GM23338 (cell line): ENCODE results near the gene MSANTD4. TPM values are rescaled to one million over a fixed set of nuclear protein-coding genes. Genes with fewer than 3 reads are reported as not detected.

Experiments
- ATAC-seq: fragments of 200-7000 bp; cut with Tn5 transposase; 3 replicates; pipeline ENCODE4 v1.9.1; 2020
- DNase-seq: peaks from one replicate; pipeline ENCODE4 v3.0.0-alpha.2; 2015; ENCODE audit warnings: low spot score
- H2AFZ ChIP-seq: fragments of 200-600 bp; sonication (generic); 2 replicates; pipeline ENCODE4 v1.8.0; 2016; ENCODE audit warnings: antibody characterized with exemption, mild to moderate bottlenecking, moderate library complexity
- H3F3A ChIP-seq: fragments of 200-600 bp; sonication (generic); replicated peaks from 2 replicates; pipeline ENCODE4 v1.8.0; 2017; ENCODE audit warnings: antibody characterized with exemption, mixed run types, low read depth
- H3K27ac ChIP-seq: fragments of 200-600 bp; sonication (generic); 2 replicates; pipeline ENCODE4 v1.6.1; 2016; ENCODE audit warnings: low read depth
- H3K27me3 ChIP-seq: fragments of 200-600 bp; sonication (generic); 2 replicates; pipeline ENCODE4 v1.8.0; 2016; ENCODE audit warnings: mild to moderate bottlenecking, mixed run types, moderate library complexity; ENCODE audit not compliant: insufficient read depth
- H3K36me3 ChIP-seq: fragments of 200-600 bp; sonication (generic); 2 replicates; pipeline ENCODE4 v1.8.0; 2016; ENCODE audit warnings: mild to moderate bottlenecking; ENCODE audit not compliant: insufficient read depth
- H3K4me1 ChIP-seq: fragments of 200-600 bp; sonication (generic); 2 replicates; pipeline ENCODE4 v1.8.0; 2016; ENCODE audit warnings: mild to moderate bottlenecking, moderate library complexity; ENCODE audit not compliant: insufficient read depth
- H3K4me2 ChIP-seq: fragments of 200-600 bp; sonication (generic); 2 replicates; pipeline ENCODE4 v1.7.1; 2017; ENCODE audit warnings: mixed run types
- H3K4me3 ChIP-seq: fragments of 200-600 bp; sonication (generic); 2 replicates; pipeline ENCODE4 v1.6.1; 2016; ENCODE audit warnings: mixed run types
- H3K79me2 ChIP-seq: fragments of 200-600 bp; sonication (generic); replicated peaks from 2 replicates; pipeline ENCODE4 v1.8.0; 2017; ENCODE audit warnings: mild to moderate bottlenecking; ENCODE audit not compliant: insufficient read depth
- H3K9me2 ChIP-seq: fragments of 200-600 bp; sonication (generic); 2 replicates; pipeline ENCODE4 v1.8.0; 2017; ENCODE audit not compliant: insufficient read depth
- H4K20me1 ChIP-seq: fragments of 200-600 bp; sonication (generic); replicated peaks from 2 replicates; pipeline ENCODE4 v1.8.0; 2017; ENCODE audit warnings: mild to moderate bottlenecking; ENCODE audit not compliant: insufficient read depth
- H3K27ac Mint-ChIP-seq: 2 replicates; pipeline ENCODE4 v1.8.0; 2020; ENCODE audit warnings: inconsistent platforms, mild to moderate bottlenecking, moderate library complexity, mixed read lengths
- H3K27me3 Mint-ChIP-seq: 3 replicates; pipeline ENCODE4 v1.8.0; 2022; ENCODE audit warnings: low read depth, mild to moderate bottlenecking, moderate library complexity, mixed read lengths, inconsistent platforms; ENCODE audit not compliant: insufficient read depth, poor library complexity
- H3K36me3 Mint-ChIP-seq: 3 replicates; pipeline ENCODE4 v1.8.0; 2021; ENCODE audit warnings: low read depth, mild to moderate bottlenecking, inconsistent platforms, moderate library complexity, mixed read lengths
- H3K4me1 Mint-ChIP-seq: 3 replicates; pipeline ENCODE4 v1.8.0; 2020; ENCODE audit warnings: mild to moderate bottlenecking, inconsistent platforms, mixed read lengths
- H3K4me3 Mint-ChIP-seq: 3 replicates; pipeline ENCODE4 v1.8.0; 2021; ENCODE audit warnings: moderate library complexity, mild to moderate bottlenecking, inconsistent platforms, mixed read lengths
- H3K9me3 Mint-ChIP-seq: 3 replicates; pipeline ENCODE4 v1.8.0; 2020; ENCODE audit warnings: moderate library complexity, mild to moderate bottlenecking, inconsistent platforms, mixed read lengths
- CREB1 ChIP-seq: fragments of 250-450 bp; sonication (Bioruptor Pico); IDR thresholded peaks from 2 replicates; pipeline ENCODE4 v1.5.0; 2020; ENCODE audit warnings: low read depth, mild to moderate bottlenecking, moderate library complexity
- EZH2 ChIP-seq: fragments of 200-600 bp; sonication (generic); IDR thresholded peaks from one replicate; pipeline ENCODE4 v1.8.0; 2017; ENCODE audit warnings: antibody characterized with exemption, mild to moderate bottlenecking, low read depth; ENCODE audit not compliant: unreplicated experiment
- EZH2phosphoT487 ChIP-seq: fragments of 200-600 bp; sonication (generic); IDR thresholded peaks from one replicate; pipeline ENCODE4 v1.8.1; 2018; ENCODE audit warnings: antibody characterized with exemption; ENCODE audit not compliant: unreplicated experiment
- JUNB ChIP-seq: IDR thresholded peaks from one replicate; pipeline ENCODE4 v1.6.1; 2016; ENCODE audit warnings: antibody characterized with exemption; ENCODE audit not compliant: unreplicated experiment
- NANOG ChIP-seq: IDR thresholded peaks from 2 replicates; pipeline ENCODE4 v1.6.1; 2016; ENCODE audit warnings: antibody characterized with exemption, borderline replicate concordance
- POLR2AphosphoS5 ChIP-seq: IDR thresholded peaks from 2 replicates; pipeline ENCODE4 v1.6.1; 2016; ENCODE audit warnings: antibody characterized with exemption, low read depth
- STAT1 ChIP-seq: IDR thresholded peaks from one replicate; pipeline ENCODE4 v1.6.1; 2016; ENCODE audit warnings: antibody characterized with exemption; ENCODE audit not compliant: unreplicated experiment
- ZNF114 ChIP-seq: fragments of 250-450 bp; sonication (Bioruptor Pico); IDR thresholded peaks from 2 replicates; pipeline ENCODE4 v1.5.0; 2020; ENCODE audit warnings: mild to moderate bottlenecking, moderate library complexity
- ZNF331 ChIP-seq: fragments of 250-450 bp; sonication (Bioruptor Pico); IDR thresholded peaks from 2 replicates; pipeline ENCODE4 v1.5.0; 2020; ENCODE audit warnings: low read depth, mild to moderate bottlenecking, moderate library complexity
- polyA plus RNA-seq: library from polyadenylated mRNA; unstranded; fragments of >200 nt; fragmentation: Nextera tagmentation; extraction: Ambion mirVana; gene quantifications from 2 replicates; pipeline ENCODE4 v1.2.1, GENCODE V29; 2016
- total RNA-seq: library from RNA; depleted of rRNA; stranded (reverse); fragments of >200 nt; shearing (Covaris generic); gene quantifications from 2 replicates; pipeline ENCODE4 v1.2.3, GENCODE V29; 2014
- TF ChIP-seq, protein P1 (sequence below): IDR thresholded peaks from 2 replicates; pipeline ENCODE4 v1.6.1; 2016; ENCODE audit warnings: antibody characterized with exemption
- TF ChIP-seq, protein P2 (sequence below): IDR thresholded peaks from one replicate; pipeline ENCODE4 v1.6.1; 2018; ENCODE audit warnings: antibody characterized with exemption; ENCODE audit not compliant: unreplicated experiment
- TF ChIP-seq, protein P3 (sequence below): fragments of 250-450 bp; sonication (Bioruptor Pico); IDR thresholded peaks from 2 replicates; pipeline ENCODE4 v1.5.0; 2020; ENCODE audit warnings: mild to moderate bottlenecking, moderate library complexity

The MSANTD4 gene
- total and polyA plus RNA-seq, 2 experiments from 2014 or later: 13.2 to 31.1 TPM

DNA sequence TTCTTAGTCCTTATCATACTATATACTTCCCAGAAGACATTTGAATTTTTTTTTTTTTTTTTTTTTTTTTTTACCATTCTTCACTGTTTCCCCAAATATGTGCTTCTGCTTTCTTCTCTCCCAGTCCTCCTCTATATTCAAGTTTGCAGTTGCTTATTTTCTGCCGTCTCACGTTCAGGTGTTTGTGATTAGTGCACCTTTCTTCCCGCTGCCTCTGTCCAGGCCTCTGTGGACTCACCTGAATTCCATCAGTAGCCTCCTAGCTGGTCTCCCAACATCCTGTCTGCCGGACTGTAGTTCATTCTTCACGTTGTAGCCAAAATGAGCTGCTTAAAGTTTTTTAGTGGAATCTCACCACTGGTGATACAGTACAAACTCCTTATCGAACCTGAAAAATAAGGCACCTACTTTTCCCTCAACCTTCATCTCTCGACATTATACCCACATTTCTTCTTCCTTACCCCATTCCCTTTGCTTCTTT lies 795 bp upstream of the MSANTD4 start (continued):
- TF ChIP-seq STAT1 (no peak), EZH2 (no peak), POLR2AphosphoS5 (no peak), ZNF331 (CRISPR knock-in tag) (no peak), CREB1 (CRISPR knock-in tag) (no peak)

DNA sequence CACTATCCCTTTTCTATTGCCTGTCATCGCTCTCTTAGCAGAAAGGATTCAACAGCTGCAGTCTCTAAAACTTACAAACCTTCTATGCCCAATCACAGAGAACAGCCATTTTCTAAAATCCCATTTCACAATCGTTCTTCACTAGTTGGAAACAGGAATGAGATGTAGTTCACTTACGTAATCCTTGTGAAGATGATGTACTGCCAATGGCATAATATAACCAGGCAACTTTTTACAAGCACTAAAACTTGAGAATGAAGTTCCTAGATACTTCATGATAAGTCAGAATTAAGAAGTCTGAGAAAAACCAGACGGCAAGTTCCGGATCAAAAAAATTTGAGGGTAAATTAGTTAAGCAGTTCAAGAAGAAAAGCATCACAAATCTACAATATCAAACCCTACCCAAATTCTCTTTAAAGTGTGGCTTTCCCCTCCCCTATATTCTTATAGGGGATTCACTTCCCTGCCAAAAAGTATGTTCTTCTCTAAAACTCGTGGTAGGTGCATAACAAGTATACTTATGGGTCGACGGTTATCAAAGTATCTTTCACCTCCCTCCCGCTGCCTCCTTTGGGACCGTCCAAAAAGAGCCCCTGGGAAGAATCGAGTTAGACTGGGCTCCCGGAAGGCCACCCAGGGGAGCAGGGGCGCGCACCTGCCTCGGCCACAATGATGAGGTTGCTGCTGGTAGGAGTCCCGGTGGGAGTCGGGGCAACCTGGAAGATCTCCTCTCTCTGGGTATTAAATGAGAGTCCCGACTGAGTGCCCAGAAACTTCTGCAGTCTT lies 666 bp downstream of the MSANTD4 start:
- H3K4me1 ChIP-seq: peaks cover 38% of the 10 kb centered on the region
- H4K20me1 ChIP-seq: peaks cover 5% of the 10 kb centered on the region
- H3K4me2 ChIP-seq: peak overlapping the region; percentile 78
- peak overlapping the region; percentile 92 for H3K4me3 Mint-ChIP-seq
- H3K4me1 Mint-ChIP-seq: peaks cover 32% of the 10 kb centered on the region
- H3K4me3 ChIP-seq: peak overlapping the region; percentile 67
- H3K27me3 ChIP-seq: no peaks in the 10 kb centered on the region
- no peaks in the 10 kb centered on the region; the same call in 2 of the 3 replicates for H3K9me3 Mint-ChIP-seq
- H3F3A ChIP-seq: no peaks in the 10 kb centered on the region
- H2AFZ ChIP-seq: peak overlapping the region; percentile 72; the same call in 1 of the 2 replicates
- no peaks in the 10 kb centered on the region for H3K36me3 ChIP-seq
- peaks cover 54% of the 10 kb centered on the region for H3K79me2 ChIP-seq
- DNase-seq (peak; percentile 32), ATAC-seq (peak; percentile 17)
- H3K36me3 Mint-ChIP-seq: no peaks in the 10 kb centered on the region
- peak overlapping the region; percentile 95 for H3K27ac Mint-ChIP-seq
- no peaks in the 10 kb centered on the region for H3K27me3 Mint-ChIP-seq
- H3K27ac ChIP-seq: no peak overlapping the region
- no peaks in the 10 kb centered on the region for H3K9me2 ChIP-seq
- TF ChIP-seq, protein P1, sequence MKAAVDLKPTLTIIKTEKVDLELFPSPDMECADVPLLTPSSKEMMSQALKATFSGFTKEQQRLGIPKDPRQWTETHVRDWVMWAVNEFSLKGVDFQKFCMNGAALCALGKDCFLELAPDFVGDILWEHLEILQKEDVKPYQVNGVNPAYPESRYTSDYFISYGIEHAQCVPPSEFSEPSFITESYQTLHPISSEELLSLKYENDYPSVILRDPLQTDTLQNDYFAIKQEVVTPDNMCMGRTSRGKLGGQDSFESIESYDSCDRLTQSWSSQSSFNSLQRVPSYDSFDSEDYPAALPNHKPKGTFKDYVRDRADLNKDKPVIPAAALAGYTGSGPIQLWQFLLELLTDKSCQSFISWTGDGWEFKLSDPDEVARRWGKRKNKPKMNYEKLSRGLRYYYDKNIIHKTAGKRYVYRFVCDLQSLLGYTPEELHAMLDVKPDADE: no peak
- TF ChIP-seq EZH2phosphoT487 (no peak), EZH2 (no peak), POLR2AphosphoS5 (no peak), NANOG (no peak), STAT1 (no peak), ZNF114 (CRISPR knock-in tag) (no peak), CREB1 (CRISPR knock-in tag) (no peak), JUNB (no peak), ZNF331 (CRISPR knock-in tag) (no peak)
- TF ChIP-seq, protein P2, sequence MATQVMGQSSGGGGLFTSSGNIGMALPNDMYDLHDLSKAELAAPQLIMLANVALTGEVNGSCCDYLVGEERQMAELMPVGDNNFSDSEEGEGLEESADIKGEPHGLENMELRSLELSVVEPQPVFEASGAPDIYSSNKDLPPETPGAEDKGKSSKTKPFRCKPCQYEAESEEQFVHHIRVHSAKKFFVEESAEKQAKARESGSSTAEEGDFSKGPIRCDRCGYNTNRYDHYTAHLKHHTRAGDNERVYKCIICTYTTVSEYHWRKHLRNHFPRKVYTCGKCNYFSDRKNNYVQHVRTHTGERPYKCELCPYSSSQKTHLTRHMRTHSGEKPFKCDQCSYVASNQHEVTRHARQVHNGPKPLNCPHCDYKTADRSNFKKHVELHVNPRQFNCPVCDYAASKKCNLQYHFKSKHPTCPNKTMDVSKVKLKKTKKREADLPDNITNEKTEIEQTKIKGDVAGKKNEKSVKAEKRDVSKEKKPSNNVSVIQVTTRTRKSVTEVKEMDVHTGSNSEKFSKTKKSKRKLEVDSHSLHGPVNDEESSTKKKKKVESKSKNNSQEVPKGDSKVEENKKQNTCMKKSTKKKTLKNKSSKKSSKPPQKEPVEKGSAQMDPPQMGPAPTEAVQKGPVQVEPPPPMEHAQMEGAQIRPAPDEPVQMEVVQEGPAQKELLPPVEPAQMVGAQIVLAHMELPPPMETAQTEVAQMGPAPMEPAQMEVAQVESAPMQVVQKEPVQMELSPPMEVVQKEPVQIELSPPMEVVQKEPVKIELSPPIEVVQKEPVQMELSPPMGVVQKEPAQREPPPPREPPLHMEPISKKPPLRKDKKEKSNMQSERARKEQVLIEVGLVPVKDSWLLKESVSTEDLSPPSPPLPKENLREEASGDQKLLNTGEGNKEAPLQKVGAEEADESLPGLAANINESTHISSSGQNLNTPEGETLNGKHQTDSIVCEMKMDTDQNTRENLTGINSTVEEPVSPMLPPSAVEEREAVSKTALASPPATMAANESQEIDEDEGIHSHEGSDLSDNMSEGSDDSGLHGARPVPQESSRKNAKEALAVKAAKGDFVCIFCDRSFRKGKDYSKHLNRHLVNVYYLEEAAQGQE: no peak
- TF ChIP-seq, protein P3, sequence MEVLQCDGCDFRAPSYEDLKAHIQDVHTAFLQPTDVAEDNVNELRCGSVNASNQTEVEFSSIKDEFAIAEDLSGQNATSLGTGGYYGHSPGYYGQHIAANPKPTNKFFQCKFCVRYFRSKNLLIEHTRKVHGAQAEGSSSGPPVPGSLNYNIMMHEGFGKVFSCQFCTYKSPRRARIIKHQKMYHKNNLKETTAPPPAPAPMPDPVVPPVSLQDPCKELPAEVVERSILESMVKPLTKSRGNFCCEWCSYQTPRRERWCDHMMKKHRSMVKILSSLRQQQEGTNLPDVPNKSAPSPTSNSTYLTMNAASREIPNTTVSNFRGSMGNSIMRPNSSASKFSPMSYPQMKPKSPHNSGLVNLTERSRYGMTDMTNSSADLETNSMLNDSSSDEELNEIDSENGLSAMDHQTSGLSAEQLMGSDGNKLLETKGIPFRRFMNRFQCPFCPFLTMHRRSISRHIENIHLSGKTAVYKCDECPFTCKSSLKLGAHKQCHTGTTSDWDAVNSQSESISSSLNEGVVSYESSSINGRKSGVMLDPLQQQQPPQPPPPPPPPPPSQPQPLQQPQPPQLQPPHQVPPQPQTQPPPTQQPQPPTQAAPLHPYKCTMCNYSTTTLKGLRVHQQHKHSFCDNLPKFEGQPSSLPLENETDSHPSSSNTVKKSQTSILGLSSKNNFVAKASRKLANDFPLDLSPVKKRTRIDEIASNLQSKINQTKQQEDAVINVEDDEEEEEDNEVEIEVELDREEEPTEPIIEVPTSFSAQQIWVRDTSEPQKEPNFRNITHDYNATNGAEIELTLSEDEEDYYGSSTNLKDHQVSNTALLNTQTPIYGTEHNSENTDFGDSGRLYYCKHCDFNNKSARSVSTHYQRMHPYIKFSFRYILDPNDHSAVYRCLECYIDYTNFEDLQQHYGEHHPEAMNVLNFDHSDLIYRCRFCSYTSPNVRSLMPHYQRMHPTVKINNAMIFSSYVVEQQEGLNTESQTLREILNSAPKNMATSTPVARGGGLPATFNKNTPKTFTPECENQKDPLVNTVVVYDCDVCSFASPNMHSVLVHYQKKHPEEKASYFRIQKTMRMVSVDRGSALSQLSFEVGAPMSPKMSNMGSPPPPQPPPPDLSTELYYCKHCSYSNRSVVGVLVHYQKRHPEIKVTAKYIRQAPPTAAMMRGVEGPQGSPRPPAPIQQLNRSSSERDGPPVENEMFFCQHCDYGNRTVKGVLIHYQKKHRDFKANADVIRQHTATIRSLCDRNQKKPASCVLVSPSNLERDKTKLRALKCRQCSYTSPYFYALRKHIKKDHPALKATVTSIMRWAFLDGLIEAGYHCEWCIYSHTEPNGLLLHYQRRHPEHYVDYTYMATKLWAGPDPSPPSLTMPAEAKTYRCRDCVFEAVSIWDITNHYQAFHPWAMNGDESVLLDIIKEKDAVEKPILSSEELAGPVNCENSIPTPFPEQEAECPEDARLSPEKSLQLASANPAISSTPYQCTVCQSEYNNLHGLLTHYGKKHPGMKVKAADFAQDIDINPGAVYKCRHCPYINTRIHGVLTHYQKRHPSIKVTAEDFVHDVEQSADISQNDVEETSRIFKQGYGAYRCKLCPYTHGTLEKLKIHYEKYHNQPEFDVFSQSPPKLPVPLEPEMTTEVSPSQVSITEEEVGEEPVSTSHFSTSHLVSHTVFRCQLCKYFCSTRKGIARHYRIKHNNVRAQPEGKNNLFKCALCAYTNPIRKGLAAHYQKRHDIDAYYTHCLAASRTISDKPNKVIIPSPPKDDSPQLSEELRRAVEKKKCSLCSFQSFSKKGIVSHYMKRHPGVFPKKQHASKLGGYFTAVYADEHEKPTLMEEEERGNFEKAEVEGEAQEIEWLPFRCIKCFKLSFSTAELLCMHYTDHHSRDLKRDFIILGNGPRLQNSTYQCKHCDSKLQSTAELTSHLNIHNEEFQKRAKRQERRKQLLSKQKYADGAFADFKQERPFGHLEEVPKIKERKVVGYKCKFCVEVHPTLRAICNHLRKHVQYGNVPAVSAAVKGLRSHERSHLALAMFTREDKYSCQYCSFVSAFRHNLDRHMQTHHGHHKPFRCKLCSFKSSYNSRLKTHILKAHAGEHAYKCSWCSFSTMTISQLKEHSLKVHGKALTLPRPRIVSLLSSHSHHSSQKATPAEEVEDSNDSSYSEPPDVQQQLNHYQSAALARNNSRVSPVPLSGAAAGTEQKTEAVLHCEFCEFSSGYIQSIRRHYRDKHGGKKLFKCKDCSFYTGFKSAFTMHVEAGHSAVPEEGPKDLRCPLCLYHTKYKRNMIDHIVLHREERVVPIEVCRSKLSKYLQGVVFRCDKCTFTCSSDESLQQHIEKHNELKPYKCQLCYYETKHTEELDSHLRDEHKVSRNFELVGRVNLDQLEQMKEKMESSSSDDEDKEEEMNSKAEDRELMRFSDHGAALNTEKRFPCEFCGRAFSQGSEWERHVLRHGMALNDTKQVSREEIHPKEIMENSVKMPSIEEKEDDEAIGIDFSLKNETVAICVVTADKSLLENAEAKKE (CRISPR knock-in tag): no peak
